Prostate gland (tissue), 2 donors: ENCODE measurements around the gene FADS1. TPM values are rescaled to one million over a fixed set of nuclear protein-coding genes. Genes with fewer than 3 reads are reported as not detected.

Source experiments
- DNase-seq: peaks from one replicate; pipeline ENCODE4 v3.0.0-alpha.2; 2019; ENCODE audit warnings: low spot score
- H3K27ac ChIP-seq, 2 donors: fragments of 200-600 bp; sonication (generic); 2 replicates each; pipeline ENCODE4 v1.5.1; 2017 to 2019
- H3K27me3 ChIP-seq: fragments of 200-600 bp; sonication (generic); replicated peaks from 2 replicates; pipeline ENCODE4 v1.5.1; 2019; ENCODE audit not compliant: insufficient read depth
- H3K36me3 ChIP-seq, 2 donors: fragments of 200-600 bp; sonication (generic); 1 replicate in 1 of 2; 2 replicates in 1 of 2; pipeline versions ENCODE4 v1.5.1 to v1.8.1; 2017 to 2019
- H3K4me1 ChIP-seq: fragments of 200-600 bp; sonication (generic); replicated peaks from 2 replicates; pipeline ENCODE4 v1.5.1; 2019
- H3K4me3 ChIP-seq, 2 donors: fragments of 200-600 bp; sonication (generic); 2 replicates each; pipeline ENCODE4 v1.5.1; 2017 to 2019
- H3K9me3 ChIP-seq: fragments of 200-600 bp; sonication (generic); 2 replicates; pipeline ENCODE4 v1.5.1; 2017
- POLR2A ChIP-seq: fragments of 450-650 bp; IDR thresholded peaks from one replicate; pipeline ENCODE4 v1.6.1; 2016; ENCODE audit warnings: antibody characterized with exemption, mild to moderate bottlenecking
- POLR2AphosphoS5 ChIP-seq: sonication (generic); formaldehyde crosslinking; IDR thresholded peaks from one replicate; pipeline ENCODE4 v1.6.1; 2017; ENCODE audit warnings: antibody characterized with exemption
- WGBS: methylation state at CpG from one replicate; pipeline ENCODE4 v1.1.5; 2018; 5-methylcytosine and 5-hydroxymethylcytosine counted together
- intact Hi-C: fragments of 100-400 bp; cut with DNase I; formaldehyde crosslinking; loops from one replicate; pipeline ENCODE4 v1.14.2; 2022
- total RNA-seq, 2 donors: library from RNA; depleted of rRNA; stranded (reverse); fragments of >200 nt; gene quantifications; one replicate each; pipeline ENCODE4 v1.1.0, GENCODE V29; 2016
- TF ChIP-seq, protein P1 (sequence below), 4 experiments: fragments of 200-600 bp in 2 of 4; fragments of 450-650 bp in 2 of 4; sonication (generic) in 2 of 4; IDR thresholded peaks; 1 replicate in 3 of 4; 2 replicates in 1 of 4; pipeline ENCODE4 v1.5.1; 2016 to 2019; ENCODE audit warnings: antibody characterized with exemption in 4 of 4, mild to moderate bottlenecking in 2 of 4, moderate library complexity in 2 of 4

The FADS1 gene
- total RNA-seq, 2 donors from 2014 or later = 15.0 to 38.7 TPM

DNA sequence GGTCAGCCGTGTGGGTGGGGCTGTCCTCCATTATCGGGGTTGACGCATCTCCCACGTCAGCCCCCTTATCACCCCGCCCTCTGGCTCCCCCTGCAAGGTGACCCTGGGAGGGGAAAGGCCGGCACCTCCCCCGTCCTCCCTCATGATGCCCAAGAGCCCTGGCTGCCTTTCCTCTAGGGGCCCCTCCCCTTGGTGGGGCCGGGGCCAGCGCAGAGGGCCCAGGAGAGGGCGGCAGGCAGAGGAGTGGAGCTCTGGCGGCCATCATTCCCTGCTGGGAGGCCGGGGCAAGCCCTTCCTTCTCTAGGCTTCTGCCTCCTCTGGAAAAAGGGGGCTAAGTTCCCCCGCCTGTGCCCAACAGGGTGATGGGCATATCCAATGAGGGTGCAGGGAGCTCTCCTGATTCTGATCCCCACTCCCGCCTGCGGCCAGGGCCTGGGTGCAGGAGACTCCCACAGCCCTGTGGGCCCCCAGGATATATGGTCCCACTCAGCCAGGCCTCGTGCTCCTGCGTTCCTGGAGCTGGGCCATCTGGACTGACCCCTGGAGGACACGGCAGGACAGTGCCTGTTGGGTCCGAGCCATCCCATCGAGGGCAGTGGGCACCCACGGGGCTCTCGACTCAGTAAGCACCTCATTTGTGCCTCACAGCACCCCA lies 52.1 kb downstream of the FADS1 start:
- whole genome bisulfite sequencing = 63% methylated on average over 16 of the region's 22 CpGs
- DNase-seq = no peak
- TF ChIP-seq, protein P1, sequence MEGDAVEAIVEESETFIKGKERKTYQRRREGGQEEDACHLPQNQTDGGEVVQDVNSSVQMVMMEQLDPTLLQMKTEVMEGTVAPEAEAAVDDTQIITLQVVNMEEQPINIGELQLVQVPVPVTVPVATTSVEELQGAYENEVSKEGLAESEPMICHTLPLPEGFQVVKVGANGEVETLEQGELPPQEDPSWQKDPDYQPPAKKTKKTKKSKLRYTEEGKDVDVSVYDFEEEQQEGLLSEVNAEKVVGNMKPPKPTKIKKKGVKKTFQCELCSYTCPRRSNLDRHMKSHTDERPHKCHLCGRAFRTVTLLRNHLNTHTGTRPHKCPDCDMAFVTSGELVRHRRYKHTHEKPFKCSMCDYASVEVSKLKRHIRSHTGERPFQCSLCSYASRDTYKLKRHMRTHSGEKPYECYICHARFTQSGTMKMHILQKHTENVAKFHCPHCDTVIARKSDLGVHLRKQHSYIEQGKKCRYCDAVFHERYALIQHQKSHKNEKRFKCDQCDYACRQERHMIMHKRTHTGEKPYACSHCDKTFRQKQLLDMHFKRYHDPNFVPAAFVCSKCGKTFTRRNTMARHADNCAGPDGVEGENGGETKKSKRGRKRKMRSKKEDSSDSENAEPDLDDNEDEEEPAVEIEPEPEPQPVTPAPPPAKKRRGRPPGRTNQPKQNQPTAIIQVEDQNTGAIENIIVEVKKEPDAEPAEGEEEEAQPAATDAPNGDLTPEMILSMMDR (IDR thresholded peaks at IDR 0.05) = no peak
- no peak for TF ChIP-seq POLR2A
- TF ChIP-seq POLR2AphosphoS5 = no peak
- H3K4me1 ChIP-seq = no peaks in the 10 kb centered on the region
- no peaks in the 10 kb centered on the region for H3K27me3 ChIP-seq
- no peaks in the 10 kb centered on the region for H3K9me3 ChIP-seq
- H3K27ac ChIP-seq = no peak overlapping the region
- no peak overlapping the region for H3K4me3 ChIP-seq
- H3K36me3 ChIP-seq = no peaks in the 10 kb centered on the region
- intact Hi-C loops = no loop called here

DNA sequence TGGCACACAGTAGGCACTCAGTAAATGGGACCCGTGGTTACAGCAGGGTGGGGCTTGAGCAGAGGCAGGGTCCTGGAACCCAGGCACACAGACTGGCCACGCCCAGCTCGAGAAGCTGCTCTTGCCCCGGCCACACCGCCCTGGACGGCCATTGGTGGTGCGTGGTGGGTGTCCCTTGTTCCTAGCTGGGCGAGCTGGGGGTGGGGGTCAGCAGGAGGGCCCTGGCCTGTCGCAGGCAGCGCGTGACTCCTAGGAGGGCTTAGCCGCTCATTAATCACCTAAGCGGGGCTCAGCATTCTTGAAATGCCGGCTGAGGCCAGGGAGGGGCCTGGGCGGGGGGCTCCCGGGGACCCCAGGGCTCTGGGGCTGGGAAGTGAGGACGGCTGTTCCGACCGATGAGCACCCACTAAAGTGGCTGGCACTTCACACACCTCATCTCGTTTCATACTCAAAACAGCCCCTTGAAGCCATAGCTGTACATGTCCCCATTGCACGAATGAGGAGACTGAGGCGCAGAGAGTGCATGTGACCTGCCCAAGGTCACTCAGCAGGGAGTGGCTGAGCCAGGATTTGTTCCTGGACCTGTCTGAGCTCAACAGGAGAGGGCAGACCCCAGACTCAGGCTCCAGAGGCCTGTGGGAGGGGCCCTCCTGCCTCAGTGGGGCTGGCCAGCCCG lies 52.7 kb downstream of the FADS1 start:
- no peak overlapping the region for H3K27ac ChIP-seq
- H3K4me3 ChIP-seq = no peak overlapping the region
- WGBS = 72% methylated on average over 22 of the region's 23 CpGs
- no peak for DNase-seq
- no peaks in the 10 kb centered on the region for H3K4me1 ChIP-seq
- no peaks in the 10 kb centered on the region for H3K36me3 ChIP-seq
- no peaks in the 10 kb centered on the region for H3K9me3 ChIP-seq
- TF ChIP-seq POLR2A (no peak), POLR2AphosphoS5 (no peak)
- TF ChIP-seq, protein P1 (IDR thresholded peaks at IDR 0.05) = no peak
- intact Hi-C loops = no loop called here
- no peaks in the 10 kb centered on the region for H3K27me3 ChIP-seq

DNA sequence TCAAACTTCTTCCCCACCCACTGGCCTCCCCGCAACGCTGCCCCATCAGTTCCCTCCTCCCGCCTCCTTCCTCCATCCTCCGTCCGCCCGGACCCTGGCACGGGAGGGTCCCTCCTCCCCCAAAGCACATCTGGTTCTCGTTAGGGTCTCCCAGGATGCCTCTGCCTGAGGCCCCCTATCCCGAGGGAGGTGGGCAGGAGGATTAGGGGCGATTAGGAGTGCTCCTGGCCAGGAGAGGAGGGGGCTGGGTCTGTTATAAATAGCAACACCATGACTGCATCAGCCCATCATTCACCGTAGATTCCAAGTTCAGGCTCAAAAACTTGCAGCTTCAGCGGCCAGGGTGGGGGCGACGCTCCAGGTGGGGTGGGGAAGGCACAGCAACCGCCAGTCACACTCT lies 54.0 kb downstream of the FADS1 start:
- TF ChIP-seq, protein P1 (IDR thresholded peaks at IDR 0.05) = no peak
- no peak for TF ChIP-seq POLR2AphosphoS5
- TF ChIP-seq POLR2A = no peak
- Histone ChIP-seq H3K4me1 (no peaks in the 10 kb centered on the region), H3K27ac (no peak overlapping the region), H3K27me3 (no peaks in the 10 kb centered on the region), H3K4me3 (no peak overlapping the region), H3K36me3 (no peaks in the 10 kb centered on the region), H3K9me3 (no peaks in the 10 kb centered on the region)
- 50% methylated on average over 14 of the region's 15 CpGs for WGBS
- intact Hi-C loops = no loop called here
- DNase-seq = no peak

DNA sequence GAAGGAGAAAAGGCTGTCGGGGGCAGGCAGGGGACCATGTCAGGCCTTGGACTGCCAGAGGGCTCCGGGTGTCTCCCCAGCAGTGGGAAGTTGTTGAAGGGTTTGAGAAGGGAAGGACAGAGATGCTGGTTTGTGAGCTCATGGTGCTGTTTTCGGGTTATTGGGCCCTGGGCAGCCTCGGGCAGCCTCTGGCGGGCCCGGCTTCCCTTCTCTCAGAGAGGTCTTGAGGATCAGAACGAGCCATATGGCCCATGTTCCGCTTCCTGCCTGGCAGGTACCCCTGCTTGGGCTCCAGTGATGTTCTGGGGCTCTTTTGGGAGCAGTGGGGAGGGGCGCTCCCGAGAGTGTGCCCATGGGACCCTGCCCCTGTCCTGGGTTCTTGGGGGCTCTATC lies 54.6 kb downstream of the FADS1 start:
- Histone ChIP-seq H3K27ac (no peak overlapping the region), H3K4me1 (no peaks in the 10 kb centered on the region), H3K36me3 (no peaks in the 10 kb centered on the region), H3K27me3 (no peaks in the 10 kb centered on the region), H3K4me3 (no peak overlapping the region), H3K9me3 (no peaks in the 10 kb centered on the region)
- 82% methylated on average over 10 of the region's 10 CpGs for WGBS
- TF ChIP-seq, protein P1 (IDR thresholded peaks at IDR 0.05) = no peak
- TF ChIP-seq POLR2AphosphoS5 (no peak), POLR2A (no peak)
- DNase-seq = no peak
- intact Hi-C loops = no loop called here
